PC-3 (cell line): ENCODE measurements around the gene FASTK.

Experiments used
- CTCF ChIP-seq: fragments of 300-600 bp; sonication (generic); conservative IDR thresholded peaks from 2 replicates; pipeline ENCODE4 v1.5.1; 2017; ENCODE audit warnings: antibody characterized with exemption, low read depth, mild to moderate bottlenecking, low read length
- EZH2 ChIP-seq: fragments of 300-600 bp; sonication (generic); IDR thresholded peaks from one replicate; pipeline ENCODE4 v1.6.1; 2017; ENCODE audit warnings: antibody characterized with exemption, mild to moderate bottlenecking, low read length; ENCODE audit not compliant: unreplicated experiment

GRCh38 chr7:151068069-151068773 lies 12.4 kb downstream of the FASTK start:
- TF ChIP-seq CTCF, result no peak
- TF ChIP-seq EZH2, result no peak
